ENCODE data around the gene SLC29A3.

The SLC29A3 gene

DNA sequence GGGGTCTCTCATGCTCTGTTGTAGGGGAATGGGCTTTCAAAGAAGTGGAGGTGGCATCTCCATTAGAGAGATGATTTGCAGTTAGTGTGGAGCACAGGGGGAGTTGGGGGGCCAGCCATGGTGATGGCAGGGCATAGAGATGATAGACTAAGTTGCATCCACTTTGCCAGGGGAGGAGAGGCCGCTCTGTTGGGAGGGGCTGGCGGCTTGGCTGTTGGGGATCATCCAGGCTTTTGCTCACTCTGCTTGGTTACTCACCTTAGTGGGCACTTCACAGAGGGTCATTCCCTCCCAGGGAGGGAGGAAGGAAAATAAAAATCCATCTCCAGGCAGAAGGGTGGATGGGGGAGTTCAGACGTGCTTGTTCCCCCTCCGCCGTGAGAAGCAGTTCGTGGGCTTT is 46.3 kb downstream of the SLC29A3 start:
- no peaks in the 10 kb centered on the region for H3K9me3 ChIP-seq (ENCODE audit: insufficient read depth, low read length)
- TF ChIP-seq ZNF274 (IDR thresholded peaks at IDR 0.05; ENCODE audit: low read depth, low read length) (no peak), YY1 (IDR thresholded peaks at IDR 0.05; ENCODE audit: insufficient read depth, insufficient read length) (no peak), SUZ12 (IDR thresholded peaks at IDR 0.05; ENCODE audit: extremely low read depth, insufficient read depth, insufficient read length) (no peak)
- no peak overlapping the region for H3K4me3 ChIP-seq (ENCODE audit: insufficient read length, low read depth)

DNA sequence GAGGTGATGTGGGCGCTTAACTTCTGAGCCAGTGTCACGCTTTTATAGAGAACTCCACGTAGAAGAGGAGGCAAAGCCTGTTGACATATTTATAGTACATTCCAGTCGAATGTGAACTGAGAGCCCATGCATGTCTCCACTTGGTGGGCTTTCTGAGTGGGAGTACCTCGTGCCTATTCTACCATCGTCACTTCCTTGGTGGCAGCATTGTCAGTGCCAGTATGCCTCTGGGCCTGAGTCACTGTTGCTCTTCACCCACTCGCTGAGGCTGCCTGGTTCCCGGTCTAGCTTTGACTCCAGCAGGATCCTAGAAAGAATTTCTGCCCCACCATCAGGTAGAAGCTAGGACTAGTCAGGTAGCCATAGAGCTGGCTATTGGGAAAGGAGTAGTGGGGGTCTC is 47.6 kb downstream of the SLC29A3 start:
- Histone ChIP-seq H3K9me3 (ENCODE audit: insufficient read depth, low read length) (no peaks in the 10 kb centered on the region), H3K4me3 (ENCODE audit: insufficient read length, low read depth) (no peak overlapping the region), H3K36me3 (ENCODE audit: insufficient read depth, insufficient read length, low read length) (peaks cover 8% of the 10 kb centered on the region), H3K4me1 (ENCODE audit: insufficient read depth, insufficient read length) (no peaks in the 10 kb centered on the region), H3K9ac (ENCODE audit: insufficient read length, low read depth) (no peak overlapping the region), H3K27me3 (ENCODE audit: insufficient read depth, insufficient read length) (no peaks in the 10 kb centered on the region)
- TF ChIP-seq YY1 (IDR thresholded peaks at IDR 0.05; ENCODE audit: insufficient read depth, insufficient read length) (no peak), ZNF274 (IDR thresholded peaks at IDR 0.05; ENCODE audit: low read depth, low read length) (no peak), SUZ12 (IDR thresholded peaks at IDR 0.05; ENCODE audit: extremely low read depth, insufficient read depth, insufficient read length) (no peak)
- DNase-seq (ENCODE audit: low read depth, low spot score) = no peak

More for the DNA sequence above, 46.3 kb downstream of the SLC29A3 start:
- no peak overlapping the region for H3K9ac ChIP-seq (ENCODE audit: insufficient read length, low read depth)
- no peaks in the 10 kb centered on the region for H3K4me1 ChIP-seq (ENCODE audit: insufficient read depth, insufficient read length)
- H3K27me3 ChIP-seq (ENCODE audit: insufficient read depth, insufficient read length) = no peaks in the 10 kb centered on the region
- peaks cover 8% of the 10 kb centered on the region for H3K36me3 ChIP-seq (ENCODE audit: insufficient read depth, insufficient read length, low read length)
- no peak for DNase-seq (ENCODE audit: low read depth, low spot score)

DNA sequence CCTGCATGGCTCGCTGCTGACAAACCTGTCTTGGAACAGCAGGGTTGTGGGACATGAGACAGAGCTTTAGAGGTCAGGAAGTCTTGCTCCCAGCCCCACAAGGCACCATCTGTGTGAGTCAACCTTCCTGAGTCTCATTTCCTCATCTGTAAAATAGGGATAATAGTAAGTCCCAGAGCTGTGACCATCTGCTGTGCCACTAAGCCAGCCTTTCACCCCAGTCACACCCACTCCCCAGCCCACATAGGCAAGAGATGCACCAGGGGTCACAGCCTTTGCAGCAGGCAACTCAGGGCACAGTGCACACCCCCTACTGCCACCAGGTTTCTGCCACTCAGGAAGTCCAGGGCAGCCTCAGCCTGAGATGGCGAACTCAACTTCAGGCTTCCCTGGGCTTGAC is 48.2 kb downstream of the SLC29A3 start:
- no peaks in the 10 kb centered on the region for H3K27me3 ChIP-seq (ENCODE audit: insufficient read depth, insufficient read length)
- no peaks in the 10 kb centered on the region for H3K4me1 ChIP-seq (ENCODE audit: insufficient read depth, insufficient read length)
- DNase-seq (ENCODE audit: low read depth, low spot score) = no peak
- no peak for TF ChIP-seq ZNF274 (IDR thresholded peaks at IDR 0.05; ENCODE audit: low read depth, low read length)
- TF ChIP-seq YY1 (IDR thresholded peaks at IDR 0.05; ENCODE audit: insufficient read depth, insufficient read length) = no peak
- TF ChIP-seq SUZ12 (IDR thresholded peaks at IDR 0.05; ENCODE audit: extremely low read depth, insufficient read depth, insufficient read length) = no peak
- H3K36me3 ChIP-seq (ENCODE audit: insufficient read depth, insufficient read length, low read length) = peaks cover 3% of the 10 kb centered on the region
- H3K9me3 ChIP-seq (ENCODE audit: insufficient read depth, low read length) = no peaks in the 10 kb centered on the region
- no peak overlapping the region for H3K4me3 ChIP-seq (ENCODE audit: insufficient read length, low read depth)
- no peak overlapping the region for H3K9ac ChIP-seq (ENCODE audit: insufficient read length, low read depth)

DNA sequence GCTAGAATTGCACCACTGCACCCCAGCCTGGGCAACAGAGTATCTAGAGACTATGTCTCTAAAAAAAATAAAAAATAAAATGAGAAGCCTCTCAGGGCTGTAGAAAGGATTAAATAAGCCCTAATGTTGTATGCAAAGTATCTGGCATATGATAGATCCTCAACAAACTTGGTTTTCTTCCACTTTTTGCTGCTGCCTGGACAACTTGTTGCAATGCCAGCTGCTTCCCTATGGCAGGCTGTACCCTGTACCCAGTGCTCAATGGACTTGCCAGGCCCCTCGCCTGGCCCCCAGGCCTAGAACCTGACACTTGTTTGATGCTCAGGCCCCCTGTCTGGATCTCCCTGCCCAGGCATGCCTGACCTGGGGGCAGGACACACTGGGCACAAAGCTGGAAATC is 49.1 kb downstream of the SLC29A3 start:
- Histone ChIP-seq H3K9me3 (ENCODE audit: insufficient read depth, low read length) (no peaks in the 10 kb centered on the region), H3K36me3 (ENCODE audit: insufficient read depth, insufficient read length, low read length) (no peaks in the 10 kb centered on the region), H3K4me1 (ENCODE audit: insufficient read depth, insufficient read length) (no peaks in the 10 kb centered on the region), H3K4me3 (ENCODE audit: insufficient read length, low read depth) (no peak overlapping the region), H3K9ac (ENCODE audit: insufficient read length, low read depth) (no peak overlapping the region), H3K27me3 (ENCODE audit: insufficient read depth, insufficient read length) (no peaks in the 10 kb centered on the region)
- no peak for DNase-seq (ENCODE audit: low read depth, low spot score)
- no peak for TF ChIP-seq ZNF274 (IDR thresholded peaks at IDR 0.05; ENCODE audit: low read depth, low read length)
- no peak for TF ChIP-seq YY1 (IDR thresholded peaks at IDR 0.05; ENCODE audit: insufficient read depth, insufficient read length)
- no peak for TF ChIP-seq SUZ12 (IDR thresholded peaks at IDR 0.05; ENCODE audit: extremely low read depth, insufficient read depth, insufficient read length)

DNA sequence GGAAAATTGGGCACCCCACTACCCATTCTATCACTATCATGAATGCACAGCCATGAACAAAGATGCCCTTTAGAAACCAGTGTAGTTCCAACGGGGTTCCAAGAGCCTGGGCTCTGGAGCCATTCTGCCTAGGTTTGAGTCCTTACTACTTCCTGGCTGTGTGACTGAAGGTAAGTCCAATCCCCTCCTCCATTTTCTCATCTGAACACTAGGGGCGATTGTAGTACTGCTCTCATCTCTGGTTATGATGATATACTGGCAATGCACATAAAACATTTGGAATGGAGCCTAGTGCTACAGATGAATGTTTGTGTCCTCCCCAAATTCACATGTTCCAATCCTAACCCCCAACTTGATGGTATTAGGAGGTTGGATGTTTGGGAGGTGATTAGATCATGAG is 49.6 kb downstream of the SLC29A3 start:
- Histone ChIP-seq H3K4me3 (ENCODE audit: insufficient read length, low read depth) (no peak overlapping the region), H3K27me3 (ENCODE audit: insufficient read depth, insufficient read length) (no peaks in the 10 kb centered on the region), H3K36me3 (ENCODE audit: insufficient read depth, insufficient read length, low read length) (no peaks in the 10 kb centered on the region), H3K4me1 (ENCODE audit: insufficient read depth, insufficient read length) (no peaks in the 10 kb centered on the region), H3K9me3 (ENCODE audit: insufficient read depth, low read length) (no peaks in the 10 kb centered on the region), H3K9ac (ENCODE audit: insufficient read length, low read depth) (no peak overlapping the region)
- no peak for DNase-seq (ENCODE audit: low read depth, low spot score)
- TF ChIP-seq ZNF274 (IDR thresholded peaks at IDR 0.05; ENCODE audit: low read depth, low read length) (no peak), SUZ12 (IDR thresholded peaks at IDR 0.05; ENCODE audit: extremely low read depth, insufficient read depth, insufficient read length) (no peak), YY1 (IDR thresholded peaks at IDR 0.05; ENCODE audit: insufficient read depth, insufficient read length) (no peak)

DNA sequence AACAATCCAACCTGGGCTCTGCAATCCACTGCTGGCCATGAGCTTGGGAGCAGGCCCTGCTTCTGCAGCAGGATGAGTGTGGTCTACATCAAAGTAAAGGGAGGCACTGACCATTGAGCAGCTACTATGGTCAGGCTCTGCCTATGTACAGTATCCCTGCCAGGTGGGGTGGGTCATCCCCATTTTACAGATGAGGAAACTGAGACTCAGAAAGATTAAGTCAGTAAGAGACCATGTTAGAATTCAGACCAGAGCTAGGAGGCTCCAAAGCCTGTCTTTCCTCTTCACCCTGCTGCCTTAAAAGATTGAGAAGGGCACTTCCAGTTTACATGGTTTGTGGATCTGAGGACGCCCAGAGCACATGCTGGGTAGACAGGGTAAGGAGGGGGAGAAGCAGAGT is 50.5 kb downstream of the SLC29A3 start:
- no peak overlapping the region for H3K4me3 ChIP-seq (ENCODE audit: insufficient read length, low read depth)
- no peaks in the 10 kb centered on the region for H3K36me3 ChIP-seq (ENCODE audit: insufficient read depth, insufficient read length, low read length)
- no peak overlapping the region for H3K9ac ChIP-seq (ENCODE audit: insufficient read length, low read depth)
- H3K9me3 ChIP-seq (ENCODE audit: insufficient read depth, low read length) = no peaks in the 10 kb centered on the region
- TF ChIP-seq ZNF274 (IDR thresholded peaks at IDR 0.05; ENCODE audit: low read depth, low read length) (no peak), SUZ12 (IDR thresholded peaks at IDR 0.05; ENCODE audit: extremely low read depth, insufficient read depth, insufficient read length) (no peak), YY1 (IDR thresholded peaks at IDR 0.05; ENCODE audit: insufficient read depth, insufficient read length) (no peak)
- DNase-seq (ENCODE audit: low read depth, low spot score) = no peak
- no peaks in the 10 kb centered on the region for H3K4me1 ChIP-seq (ENCODE audit: insufficient read depth, insufficient read length)
- peaks cover 3% of the 10 kb centered on the region for H3K27me3 ChIP-seq (ENCODE audit: insufficient read depth, insufficient read length)

DNA sequence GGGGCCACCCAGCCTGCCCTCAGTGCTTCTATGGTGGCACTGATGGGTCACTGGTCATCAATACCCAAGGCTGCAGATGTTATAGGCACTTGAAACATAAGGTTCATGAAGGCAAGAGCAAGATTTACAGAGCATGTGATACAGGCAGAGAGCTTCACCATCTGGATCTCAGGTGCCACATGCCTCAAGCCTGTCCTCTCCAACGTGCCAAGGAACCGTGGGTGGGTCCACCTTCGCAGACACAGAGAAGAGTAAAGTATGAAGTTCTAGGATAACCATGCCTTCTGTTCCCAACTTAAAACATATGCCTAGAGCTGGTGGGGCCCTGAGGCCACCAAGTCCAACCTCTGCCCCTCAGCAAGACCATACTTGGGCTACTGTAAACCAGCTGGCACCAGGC is 51.0 kb downstream of the SLC29A3 start:
- no peak for TF ChIP-seq ZNF274 (IDR thresholded peaks at IDR 0.05; ENCODE audit: low read depth, low read length)
- TF ChIP-seq YY1 (IDR thresholded peaks at IDR 0.05; ENCODE audit: insufficient read depth, insufficient read length) = no peak
- no peak for TF ChIP-seq SUZ12 (IDR thresholded peaks at IDR 0.05; ENCODE audit: extremely low read depth, insufficient read depth, insufficient read length)
- Histone ChIP-seq H3K27me3 (ENCODE audit: insufficient read depth, insufficient read length) (peaks cover 6% of the 10 kb centered on the region), H3K9ac (ENCODE audit: insufficient read length, low read depth) (no peak overlapping the region), H3K36me3 (ENCODE audit: insufficient read depth, insufficient read length, low read length) (no peaks in the 10 kb centered on the region), H3K9me3 (ENCODE audit: insufficient read depth, low read length) (no peaks in the 10 kb centered on the region), H3K4me3 (ENCODE audit: insufficient read length, low read depth) (no peak overlapping the region), H3K4me1 (ENCODE audit: insufficient read depth, insufficient read length) (no peaks in the 10 kb centered on the region)
- DNase-seq (ENCODE audit: low read depth, low spot score) = no peak
